Stomach smooth muscle (tissue), 2 donors: ENCODE measurements around the gene SRGAP2B.
A peak's percentile ranks its signal among the peaks of the same experiment; 100 is the strongest.
"Not testable (repeated sequence)": the region's sequence is repeated elsewhere in the genome, so short reads cannot be mapped to it uniquely, and the experiment has no call there.

ENCODE experiments used
- H3K27ac ChIP-seq: one replicate; pipeline ENCODE4 v1.7.0; 2013; ENCODE audit warnings: mild to moderate bottlenecking, low read length, inconsistent platforms
- H3K27me3 ChIP-seq, 2 donors: one replicate each; pipeline ENCODE4 v1.7.0; 2013; ENCODE audit warnings: low read length in 2 of 2; ENCODE audit not compliant: insufficient read depth in 2 of 2, control insufficient read depth in 1 of 2
- H3K36me3 ChIP-seq, 2 donors: one replicate each; pipeline ENCODE4 v1.7.0; 2013; ENCODE audit warnings: low read length in 2 of 2; ENCODE audit not compliant: control insufficient read depth in 2 of 2, insufficient read depth in 2 of 2
- H3K4me1 ChIP-seq: one replicate; pipeline ENCODE4 v1.7.0; 2013; ENCODE audit warnings: low read length; ENCODE audit not compliant: control insufficient read depth, insufficient read depth
- H3K4me3 ChIP-seq, 2 donors: one replicate each; pipeline ENCODE4 v1.7.0; 2013; ENCODE audit warnings: low read length in 2 of 2
- H3K9ac ChIP-seq, 2 donors: one replicate each; pipeline ENCODE4 v1.7.0; 2013; ENCODE audit warnings: low read length in 2 of 2, mild to moderate bottlenecking in 1 of 2
- H3K9me3 ChIP-seq, 2 donors: one replicate each; pipeline ENCODE4 v1.7.0; 2013; ENCODE audit warnings: low read length in 2 of 2; ENCODE audit not compliant: control insufficient read depth in 2 of 2
- donor health status: healthy.
- donor health status: Pancreatic carcinoma.

SRGAP2B gene

GRCh38 chr1:145119842-145120241 lies 24.7 kb upstream of the SRGAP2B start:
- H3K27ac ChIP-seq, H3K36me3 ChIP-seq, H3K4me1 ChIP-seq, H3K9me3 ChIP-seq, H3K27me3 ChIP-seq, H3K9ac ChIP-seq, H3K4me3 ChIP-seq: not testable (repeated sequence)

- not testable (repeated sequence) for H3K4me3 ChIP-seq, H3K9ac ChIP-seq, H3K36me3 ChIP-seq, H3K9me3 ChIP-seq, H3K27ac ChIP-seq, H3K27me3 ChIP-seq, H3K4me1 ChIP-seq
Measured at GRCh38 chr1:145115587-145116493, 20.7 kb upstream of the SRGAP2B start.

- H3K9me3 ChIP-seq, H3K9ac ChIP-seq, H3K4me3 ChIP-seq, H3K36me3 ChIP-seq, H3K27ac ChIP-seq, H3K27me3 ChIP-seq, H3K4me1 ChIP-seq: not testable (repeated sequence)
Measured at GRCh38 chr1:145114560-145115057, 19.5 kb upstream of the SRGAP2B start.

- not testable (repeated sequence) for H3K9ac ChIP-seq, H3K4me1 ChIP-seq, H3K27ac ChIP-seq, H3K9me3 ChIP-seq, H3K4me3 ChIP-seq, H3K36me3 ChIP-seq, H3K27me3 ChIP-seq
Measured at GRCh38 chr1:145112703-145113102, 17.6 kb upstream of the SRGAP2B start.

- not testable (repeated sequence) for H3K9ac ChIP-seq, H3K36me3 ChIP-seq, H3K27ac ChIP-seq, H3K27me3 ChIP-seq, H3K4me1 ChIP-seq, H3K9me3 ChIP-seq, H3K4me3 ChIP-seq
Measured at GRCh38 chr1:145111674-145112073, 16.5 kb upstream of the SRGAP2B start.

GRCh38 chr1:145103294-145103693 lies 8.2 kb upstream of the SRGAP2B start:
- H3K9ac ChIP-seq, H3K27me3 ChIP-seq, H3K36me3 ChIP-seq, H3K9me3 ChIP-seq, H3K4me1 ChIP-seq, H3K4me3 ChIP-seq, H3K27ac ChIP-seq: not testable (repeated sequence)

GRCh38 chr1:145101725-145102124 lies 6.6 kb upstream of the SRGAP2B start:
- not testable (repeated sequence) for H3K27ac ChIP-seq, H3K9ac ChIP-seq, H3K4me1 ChIP-seq, H3K4me3 ChIP-seq, H3K27me3 ChIP-seq, H3K36me3 ChIP-seq, H3K9me3 ChIP-seq

GRCh38 chr1:145094655-145095211 lies 395 bp downstream of the SRGAP2B start:
- H3K9me3 ChIP-seq, H3K4me1 ChIP-seq, H3K9ac ChIP-seq, H3K36me3 ChIP-seq, H3K27ac ChIP-seq, H3K27me3 ChIP-seq: not testable (repeated sequence)
- H3K4me3 ChIP-seq = peak overlapping the region in 1 of 2 donors; percentile 57

GRCh38 chr1:145093517-145094149 lies 1.5 kb downstream of the SRGAP2B start:
- not testable (repeated sequence) for H3K36me3 ChIP-seq, H3K27me3 ChIP-seq, H3K27ac ChIP-seq, H3K9me3 ChIP-seq, H3K4me1 ChIP-seq, H3K9ac ChIP-seq
- H3K4me3 ChIP-seq = peak overlapping the region in 1 of 2 donors; percentile 57

- not testable (repeated sequence) for H3K9me3 ChIP-seq, H3K9ac ChIP-seq, H3K27me3 ChIP-seq, H3K4me1 ChIP-seq, H3K4me3 ChIP-seq, H3K36me3 ChIP-seq, H3K27ac ChIP-seq
Measured at GRCh38 chr1:145082483-145083255, 12.5 kb downstream of the SRGAP2B start.
